Fibroblast of villous mesenchyme (primary cell): ENCODE data around the gene RFX4. TPM values are rescaled to one million over a fixed set of nuclear protein-coding genes. Genes with fewer than 3 reads are reported as not detected.

Source experiments
- DNase-seq: peaks from one replicate; pipeline ENCODE4 v3.0.0-alpha.2; 2010; ENCODE audit warnings: low read depth
- H3K4me3 ChIP-seq: 2 replicates; pipeline ENCODE4 v1.5.1; 2011; ENCODE audit warnings: low read depth, mild to moderate bottlenecking, low read length
- CTCF ChIP-seq: IDR thresholded peaks from 2 replicates; pipeline ENCODE4 v1.5.1; 2012; ENCODE audit warnings: low read depth, mild to moderate bottlenecking, low read length; ENCODE audit not compliant: insufficient read depth
- total RNA-seq: library from RNA; depleted of rRNA; stranded (reverse); fragments of >200 nt; gene quantifications from 2 replicates; pipeline ENCODE4 v1.2.3, GENCODE V29; 2012

RFX4 gene
- total RNA-seq, 1 donor, result not detected

- no peak for DNase-seq
- H3K4me3 ChIP-seq, result no peak overlapping the region
- TF ChIP-seq CTCF, result no peak
These were observed 171.5 kb downstream of the RFX4 start for GRCh38 chr12:106754331-106754730.

GRCh38 chr12:106757623-106758348, 175.0 kb downstream of the RFX4 start:
- DNase-seq, result no peak
- TF ChIP-seq CTCF, result no peak
- H3K4me3 ChIP-seq, result no peak overlapping the region

- H3K4me3 ChIP-seq, result no peak overlapping the region
- no peak for DNase-seq
- no peak for TF ChIP-seq CTCF
These were observed 175.7 kb downstream of the RFX4 start for GRCh38 chr12:106758349-106759110.

- no peak overlapping the region for H3K4me3 ChIP-seq
- no peak for DNase-seq
- no peak for TF ChIP-seq CTCF
These were observed 176.9 kb downstream of the RFX4 start for GRCh38 chr12:106759526-106760183.

- no peak for TF ChIP-seq CTCF
These were observed 177.4 kb downstream of the RFX4 start for GRCh38 chr12:106760184-106760531.

GRCh38 chr12:106764220-106764619, 181.4 kb downstream of the RFX4 start:
- H3K4me3 ChIP-seq, result no peak overlapping the region
- TF ChIP-seq CTCF, result no peak
- no peak for DNase-seq

More at GRCh38 chr12:106760184-106760531, 177.4 kb downstream of the RFX4 start:
- DNase-seq, result no peak
- H3K4me3 ChIP-seq, result no peak overlapping the region
